Prostate gland (tissue), 2 donors: ENCODE data around the gene KANSL1. TPM values are rescaled to one million over a fixed set of nuclear protein-coding genes. Genes with fewer than 3 reads are reported as not detected.

Experiments used
- DNase-seq: peaks from one replicate; pipeline ENCODE4 v3.0.0-alpha.2; 2019; ENCODE audit warnings: low spot score
- H3K27ac ChIP-seq, 2 donors: fragments of 200-600 bp; sonication (generic); 2 replicates each; pipeline ENCODE4 v1.5.1; 2017 to 2019
- H3K27me3 ChIP-seq: fragments of 200-600 bp; sonication (generic); replicated peaks from 2 replicates; pipeline ENCODE4 v1.5.1; 2019; ENCODE audit not compliant: insufficient read depth
- H3K36me3 ChIP-seq, 2 donors: fragments of 200-600 bp; sonication (generic); 1 replicate in 1 of 2; 2 replicates in 1 of 2; pipeline versions ENCODE4 v1.5.1 to v1.8.1; 2017 to 2019
- H3K4me1 ChIP-seq: fragments of 200-600 bp; sonication (generic); replicated peaks from 2 replicates; pipeline ENCODE4 v1.5.1; 2019
- H3K4me3 ChIP-seq, 2 donors: fragments of 200-600 bp; sonication (generic); 2 replicates each; pipeline ENCODE4 v1.5.1; 2017 to 2019
- H3K9me3 ChIP-seq: fragments of 200-600 bp; sonication (generic); 2 replicates; pipeline ENCODE4 v1.5.1; 2017
- CTCF ChIP-seq, 4 experiments: fragments of 200-600 bp in 2 of 4; fragments of 450-650 bp in 2 of 4; sonication (generic) in 2 of 4; IDR thresholded peaks; 1 replicate in 3 of 4; 2 replicates in 1 of 4; pipeline ENCODE4 v1.5.1; 2016 to 2019; ENCODE audit warnings: antibody characterized with exemption in 4 of 4, mild to moderate bottlenecking in 2 of 4, moderate library complexity in 2 of 4
- POLR2A ChIP-seq: fragments of 450-650 bp; IDR thresholded peaks from one replicate; pipeline ENCODE4 v1.6.1; 2016; ENCODE audit warnings: antibody characterized with exemption, mild to moderate bottlenecking
- POLR2AphosphoS5 ChIP-seq: sonication (generic); formaldehyde crosslinking; IDR thresholded peaks from one replicate; pipeline ENCODE4 v1.6.1; 2017; ENCODE audit warnings: antibody characterized with exemption
- WGBS: methylation state at CpG from one replicate; pipeline ENCODE4 v1.1.5; 2018; 5-methylcytosine and 5-hydroxymethylcytosine counted together
- intact Hi-C: fragments of 100-400 bp; cut with DNase I; formaldehyde crosslinking; loops from one replicate; pipeline ENCODE4 v1.14.2; 2022
- total RNA-seq, 2 donors: library from RNA; depleted of rRNA; stranded (reverse); fragments of >200 nt; gene quantifications; one replicate each; pipeline ENCODE4 v1.1.0, GENCODE V29; 2016

Gene KANSL1
- total RNA-seq, 2 donors from 2014 or later, result 60.4 to 109 TPM

- no peak for DNase-seq
- intact Hi-C loops, result no loop called here
- H3K27ac ChIP-seq, result no peak overlapping the region
- TF ChIP-seq POLR2A, result no peak
- TF ChIP-seq CTCF (IDR thresholded peaks at IDR 0.05), result no peak
- TF ChIP-seq POLR2AphosphoS5, result no peak
- H3K4me1 ChIP-seq, result no peaks in the 10 kb centered on the region
- no peaks in the 10 kb centered on the region for H3K9me3 ChIP-seq
- no peaks in the 10 kb centered on the region for H3K27me3 ChIP-seq
- no peaks in the 10 kb centered on the region for H3K36me3 ChIP-seq
- H3K4me3 ChIP-seq, result no peak overlapping the region
- WGBS, result 80% methylated on average over 2 of the region's 2 CpGs
Measured at GRCh38 chr17:46060461-46060860, 132.8 kb downstream of the KANSL1 start.

GRCh38 chr17:46059486-46059885 lies 133.7 kb downstream of the KANSL1 start:
- Histone ChIP-seq H3K4me1 (no peaks in the 10 kb centered on the region), H3K27ac (no peak overlapping the region)

GRCh38 chr17:46057366-46057765 lies 135.9 kb downstream of the KANSL1 start:
- Histone ChIP-seq H3K4me3 (no peak overlapping the region), H3K27me3 (no peaks in the 10 kb centered on the region), H3K4me1 (no peaks in the 10 kb centered on the region), H3K36me3 (no peaks in the 10 kb centered on the region), H3K27ac (no peak overlapping the region), H3K9me3 (no peaks in the 10 kb centered on the region)
- no peak for DNase-seq
- intact Hi-C loops, result no loop called here
- 83% methylated on average over 4 of the region's 4 CpGs for WGBS
- TF ChIP-seq POLR2A, result no peak
- no peak for TF ChIP-seq CTCF (IDR thresholded peaks at IDR 0.05)
- no peak for TF ChIP-seq POLR2AphosphoS5

More at GRCh38 chr17:46059486-46059885, 133.7 kb downstream of the KANSL1 start:
- no peak for TF ChIP-seq CTCF (IDR thresholded peaks at IDR 0.05)
- TF ChIP-seq POLR2A, result no peak
- no peak for TF ChIP-seq POLR2AphosphoS5
- no peaks in the 10 kb centered on the region for H3K27me3 ChIP-seq
- H3K4me3 ChIP-seq, result no peak overlapping the region
- intact Hi-C loops, result no loop called here
- 68% methylated on average over 6 of the region's 6 CpGs for WGBS
- no peak for DNase-seq
- H3K36me3 ChIP-seq, result no peaks in the 10 kb centered on the region
- H3K9me3 ChIP-seq, result no peaks in the 10 kb centered on the region

GRCh38 chr17:46056800-46057304 lies 136.4 kb downstream of the KANSL1 start:
- H3K9me3 ChIP-seq, result no peaks in the 10 kb centered on the region
- DNase-seq, result no peak
- no peak overlapping the region for H3K27ac ChIP-seq
- H3K4me3 ChIP-seq, result no peak overlapping the region
- intact Hi-C loops, result no loop called here
- no peaks in the 10 kb centered on the region for H3K27me3 ChIP-seq
- WGBS, result 16% methylated on average over 4 of the region's 4 CpGs
- TF ChIP-seq CTCF (IDR thresholded peaks at IDR 0.05) (no peak), POLR2A (no peak), POLR2AphosphoS5 (peak; percentile 17)
- H3K36me3 ChIP-seq, result no peaks in the 10 kb centered on the region
- no peaks in the 10 kb centered on the region for H3K4me1 ChIP-seq

- 96% methylated on average over 8 of the region's 8 CpGs for WGBS
- H3K27ac ChIP-seq, result no peak overlapping the region
- TF ChIP-seq CTCF (IDR thresholded peaks at IDR 0.05) (no peak), POLR2A (no peak)
- no peaks in the 10 kb centered on the region for H3K9me3 ChIP-seq
- intact Hi-C loops, result no loop called here
- DNase-seq, result no peak
- H3K27me3 ChIP-seq, result no peaks in the 10 kb centered on the region
- peaks cover 0 to 5% of the 10 kb centered on the region in 2 donors for H3K36me3 ChIP-seq
- H3K4me3 ChIP-seq, result no peak overlapping the region
- H3K4me1 ChIP-seq, result no peaks in the 10 kb centered on the region
Measured at GRCh38 chr17:46053911-46054534, 139.2 kb downstream of the KANSL1 start.
